ENCODE data around the gene GALNT14.

Gene GALNT14

GRCh38 chr2:31008561-31009114 is 129.6 kb downstream of the GALNT14 start:
- no peak for DNase-seq (ENCODE audit: low spot score)

- DNase-seq (ENCODE audit: low spot score), result no peak
These were observed 134.0 kb downstream of the GALNT14 start for GRCh38 chr2:31004257-31004656.

DNA sequence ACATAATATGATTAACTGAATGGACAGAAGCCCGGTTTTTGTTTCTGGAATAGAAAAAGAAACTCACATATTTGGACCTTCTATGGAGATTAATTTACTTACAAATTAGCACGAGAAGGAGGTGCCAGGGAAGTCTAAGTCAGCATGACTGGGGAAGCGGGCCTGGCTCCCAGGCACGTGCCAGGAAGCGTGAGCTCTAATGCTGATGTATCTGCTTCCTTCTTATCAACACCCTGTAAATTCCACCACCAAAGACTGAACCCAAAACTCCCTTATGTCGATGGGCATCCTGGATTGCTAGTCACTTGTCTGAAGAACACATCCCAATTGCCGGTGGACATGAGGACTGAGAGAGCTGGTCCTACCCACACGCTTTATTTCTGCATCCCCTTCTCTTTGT is 134.5 kb downstream of the GALNT14 start:
- DNase-seq (ENCODE audit: low spot score), result no peak

DNA sequence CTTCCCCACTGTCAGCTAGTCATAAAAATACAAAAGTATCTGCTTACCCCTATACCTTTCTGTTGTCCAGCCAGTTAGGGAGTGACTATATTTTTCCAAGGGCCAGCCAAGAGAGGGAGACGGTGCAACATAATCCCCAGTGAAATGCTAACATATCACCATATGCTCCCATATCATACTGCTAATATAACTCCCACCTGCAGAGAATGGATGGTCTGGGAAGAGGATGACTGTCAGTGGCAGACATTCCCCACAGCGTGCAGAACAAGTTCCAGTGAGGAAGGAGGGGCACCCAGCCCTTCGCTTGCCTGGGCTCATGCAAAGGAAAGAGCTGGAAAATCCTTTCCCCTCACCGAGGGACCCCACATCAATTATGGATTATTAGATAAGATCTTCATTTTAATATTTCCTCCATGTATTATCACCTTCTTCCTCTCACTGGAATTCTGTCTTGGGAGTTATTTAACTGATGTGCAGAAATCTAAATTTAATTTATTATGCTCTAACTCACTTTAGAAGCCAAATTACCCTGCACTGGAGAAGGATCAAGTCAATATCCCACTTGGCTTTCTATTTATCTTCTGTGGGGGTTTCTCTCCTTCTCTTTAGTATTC is 135.6 kb downstream of the GALNT14 start:
- no peak for DNase-seq (ENCODE audit: low spot score)

- no peak for DNase-seq (ENCODE audit: low spot score)
These were observed 137.3 kb downstream of the GALNT14 start for GRCh38 chr2:31000970-31001369.

GRCh38 chr2:30998672-30999071 is 139.6 kb downstream of the GALNT14 start:
- no peak for DNase-seq (ENCODE audit: low spot score)

GRCh38 chr2:30997979-30998378 is 140.3 kb downstream of the GALNT14 start:
- no peak for DNase-seq (ENCODE audit: low spot score)

- DNase-seq (ENCODE audit: low spot score), result no peak
These were observed 143.8 kb downstream of the GALNT14 start for GRCh38 chr2:30994227-30995056.

- DNase-seq (ENCODE audit: low spot score), result no peak
These were observed 145.5 kb downstream of the GALNT14 start for GRCh38 chr2:30992781-30993180.

DNA sequence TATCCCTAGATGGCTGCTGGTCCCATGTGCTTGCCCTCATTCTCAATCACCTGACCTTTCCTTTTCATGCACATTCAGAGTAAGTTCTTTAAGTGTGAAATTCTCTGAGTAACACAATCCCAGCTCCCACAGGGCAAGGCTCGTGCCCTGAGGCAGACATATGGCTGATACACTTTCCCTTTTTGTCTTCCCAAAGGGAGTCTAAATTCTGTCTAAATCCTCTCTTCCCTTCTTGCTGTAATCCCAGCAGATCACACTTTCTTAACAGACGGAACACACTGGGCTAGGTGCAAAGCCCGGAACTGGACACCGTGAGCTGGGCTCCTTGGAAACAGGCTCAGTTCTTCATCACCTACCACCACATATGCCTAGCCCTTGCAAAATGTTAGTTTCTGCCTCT is 147.6 kb downstream of the GALNT14 start:
- DNase-seq (ENCODE audit: low spot score), result no peak

GRCh38 chr2:30990176-30990575 is 148.1 kb downstream of the GALNT14 start:
- no peak for DNase-seq (ENCODE audit: low spot score)

GRCh38 chr2:30989746-30990145 is 148.5 kb downstream of the GALNT14 start:
- DNase-seq (ENCODE audit: low spot score), result no peak

DNA sequence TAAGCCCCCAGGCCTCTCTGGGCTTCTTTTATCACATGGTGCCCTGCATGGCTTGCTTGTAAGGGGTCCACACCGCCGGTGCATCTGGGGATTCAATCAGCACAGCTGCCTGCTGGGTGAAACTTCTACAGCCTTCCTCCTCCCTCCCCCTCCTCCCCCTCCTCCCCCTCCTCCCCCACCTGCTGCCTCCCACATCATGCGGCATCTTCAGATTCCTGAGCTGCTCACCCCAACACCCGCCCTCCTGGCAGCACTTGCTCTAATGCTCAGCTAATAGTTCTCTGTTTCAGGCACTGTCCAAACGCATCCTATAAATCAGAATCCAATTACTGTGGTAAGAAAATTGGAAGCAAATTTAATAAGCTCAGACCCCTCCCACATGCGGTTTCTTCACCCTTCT is 150.7 kb downstream of the GALNT14 start:
- no peak for DNase-seq (ENCODE audit: low spot score)

DNA sequence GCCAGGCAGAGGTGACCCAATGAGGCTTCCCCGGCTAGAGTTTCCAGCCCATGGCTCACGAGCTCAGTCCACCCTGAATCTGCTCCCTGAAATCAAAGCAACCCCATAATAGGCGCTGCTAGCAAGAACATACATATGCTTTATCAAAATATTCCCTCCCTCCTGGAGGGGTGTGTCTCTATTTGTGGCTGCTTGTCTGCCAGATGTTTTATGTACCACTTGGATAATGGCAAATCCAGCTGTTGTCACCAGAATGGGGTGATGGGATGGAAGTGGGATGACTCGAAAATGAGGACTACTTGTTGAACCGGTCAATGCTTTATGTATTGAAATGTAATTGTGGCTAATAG is 152.0 kb downstream of the GALNT14 start:
- no peak for DNase-seq (ENCODE audit: low spot score)

- DNase-seq (ENCODE audit: low spot score), result no peak
These were observed 152.6 kb downstream of the GALNT14 start for GRCh38 chr2:30985493-30986230.

GRCh38 chr2:30984148-30984547 is 154.1 kb downstream of the GALNT14 start:
- peak; percentile 7 for DNase-seq (ENCODE audit: low spot score)

DNA sequence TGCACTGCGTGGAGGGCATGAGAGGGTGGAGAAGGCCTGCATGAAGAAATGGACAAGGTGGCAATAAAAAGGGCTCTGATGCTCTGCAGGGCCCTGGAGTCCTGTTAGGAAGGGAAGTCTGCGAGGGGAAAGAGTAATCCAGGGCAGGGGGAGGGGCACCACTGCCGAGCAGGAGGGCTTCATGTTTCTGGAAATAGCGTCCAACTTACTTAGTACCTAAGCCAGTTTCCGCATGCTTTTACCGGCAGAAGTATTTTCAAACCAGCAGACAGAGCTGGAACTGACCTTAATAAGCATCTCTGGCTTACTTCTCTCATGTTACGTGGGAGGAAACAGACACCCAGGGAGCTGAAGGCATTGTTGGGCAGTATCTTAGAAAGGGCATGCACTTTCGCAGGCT is 156.7 kb downstream of the GALNT14 start:
- DNase-seq (ENCODE audit: low spot score), result no peak

DNA sequence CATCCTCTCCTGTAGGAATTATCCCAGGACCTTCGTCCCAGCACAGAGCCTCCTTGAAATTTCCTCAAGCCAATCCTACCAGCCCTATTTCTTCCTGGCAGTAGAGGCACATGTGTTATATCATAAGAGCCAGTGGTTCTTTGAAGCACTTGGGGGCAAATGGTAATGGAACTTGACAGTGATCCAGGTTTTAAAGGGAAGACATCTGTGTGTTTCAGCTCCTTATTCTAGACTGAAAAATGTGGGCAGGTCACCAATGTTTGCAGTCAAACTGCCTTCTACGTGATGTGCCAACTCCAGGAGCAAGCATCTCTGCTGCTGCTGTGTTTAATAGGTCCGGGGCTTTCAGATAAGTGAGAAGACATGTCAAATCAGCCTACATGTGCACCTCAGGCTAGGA is 157.1 kb downstream of the GALNT14 start:
- DNase-seq (ENCODE audit: low spot score), result no peak

- DNase-seq (ENCODE audit: low spot score), result no peak
These were observed 158.4 kb downstream of the GALNT14 start for GRCh38 chr2:30979822-30980245.

- no peak for DNase-seq (ENCODE audit: low spot score)
These were observed 159.4 kb downstream of the GALNT14 start for GRCh38 chr2:30978854-30979253.

DNA sequence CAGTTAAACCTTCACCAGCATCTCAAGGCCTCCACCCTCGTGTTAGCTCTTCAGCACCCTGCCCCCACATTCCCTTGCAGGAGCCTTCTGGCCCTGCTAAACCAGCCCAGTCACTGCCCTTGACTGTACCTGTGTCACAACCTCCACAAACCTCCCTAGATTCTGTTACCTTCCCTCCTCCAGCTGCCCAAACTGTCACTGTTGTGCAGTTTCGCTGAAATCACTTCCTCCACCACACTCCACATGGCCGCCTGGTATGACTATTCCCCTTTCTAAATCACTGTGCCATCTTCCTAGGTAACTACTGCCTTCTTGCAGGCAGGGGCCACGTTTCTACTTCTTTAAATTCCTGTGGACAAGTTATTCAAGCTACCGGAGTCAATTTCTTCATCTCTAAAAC is 160.2 kb downstream of the GALNT14 start:
- DNase-seq (ENCODE audit: low spot score), result no peak

GRCh38 chr2:30975156-30975555 is 163.1 kb downstream of the GALNT14 start:
- DNase-seq (ENCODE audit: low spot score), result no peak

DNA sequence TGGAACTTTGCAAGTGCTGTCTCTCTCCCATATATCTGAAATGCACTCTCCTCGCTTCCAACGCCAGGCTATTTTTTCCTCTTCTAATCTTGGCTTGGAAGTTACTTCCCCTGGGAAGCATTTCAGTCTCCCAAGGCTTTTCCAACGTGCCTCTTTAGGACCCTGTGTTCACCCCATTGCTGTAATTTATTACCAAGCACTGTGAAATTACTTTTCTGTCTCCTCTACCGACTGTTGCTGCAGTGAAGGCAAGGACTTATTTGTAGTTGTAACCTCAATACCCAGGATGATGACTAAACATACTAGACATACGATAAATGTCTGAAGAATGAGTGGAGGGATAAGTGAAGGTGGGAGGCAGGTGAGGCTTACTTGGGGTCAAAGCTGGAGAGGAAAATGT is 163.7 kb downstream of the GALNT14 start:
- no peak for DNase-seq (ENCODE audit: low spot score)

Measured in cerebellar cortex (tissue), 1 donor.